OCI-M1 (cell line): ENCODE measurements around the gene FNBP1.

Source experiments
- DNase-seq: peaks from one replicate; lab custom pipeline; 2025; lab: John Stamatoyannopoulos, UW

Gene FNBP1

GRCh38 chr9:129875181-129875611 lies 167.8 kb downstream of the FNBP1 start:
- no peak for DNase-seq

- DNase-seq: no peak
These were observed 168.5 kb downstream of the FNBP1 start for GRCh38 chr9:129874261-129875101.

- no peak for DNase-seq
These were observed 169.3 kb downstream of the FNBP1 start for GRCh38 chr9:129873563-129874190.

GRCh38 chr9:129871046-129871445 lies 171.9 kb downstream of the FNBP1 start:
- DNase-seq: no peak

- DNase-seq: no peak
These were observed 173.1 kb downstream of the FNBP1 start for GRCh38 chr9:129869585-129870501.

- no peak for DNase-seq
These were observed 174.0 kb downstream of the FNBP1 start for GRCh38 chr9:129868872-129869486.

- DNase-seq: no peak
These were observed 174.7 kb downstream of the FNBP1 start for GRCh38 chr9:129868023-129868871.

GRCh38 chr9:129867136-129868022 lies 175.6 kb downstream of the FNBP1 start:
- DNase-seq: peak; percentile 9

- no peak for DNase-seq
These were observed 176.4 kb downstream of the FNBP1 start for GRCh38 chr9:129866394-129867135.

GRCh38 chr9:129865668-129866320 lies 177.2 kb downstream of the FNBP1 start:
- DNase-seq: no peak

GRCh38 chr9:129864991-129865647 lies 177.9 kb downstream of the FNBP1 start:
- DNase-seq: no peak

GRCh38 chr9:129863059-129863690 lies 179.8 kb downstream of the FNBP1 start:
- peak; percentile 97 for DNase-seq

GRCh38 chr9:129861447-129861827 lies 181.6 kb downstream of the FNBP1 start:
- no peak for DNase-seq

GRCh38 chr9:129860653-129861446 lies 182.1 kb downstream of the FNBP1 start:
- no peak for DNase-seq

- no peak for DNase-seq
These were observed 184.6 kb downstream of the FNBP1 start for GRCh38 chr9:129858167-129858962.

GRCh38 chr9:129857207-129857606 lies 185.8 kb downstream of the FNBP1 start:
- no peak for DNase-seq
